NOMO-1 treated with DMSO at 0.1 percent for 48 hours (cell line): Measurements from ENCODE around the gene TRIML2.
"Not testable (repeated sequence)": the region's sequence is repeated elsewhere in the genome, so short reads cannot be mapped to it uniquely, and the experiment has no call there.

Experiments
- DNase-seq: peaks from one replicate; lab custom pipeline; 2025; ENCODE audit not compliant: unreplicated experiment; lab: John Stamatoyannopoulos, UW

TRIML2 gene

DNA sequence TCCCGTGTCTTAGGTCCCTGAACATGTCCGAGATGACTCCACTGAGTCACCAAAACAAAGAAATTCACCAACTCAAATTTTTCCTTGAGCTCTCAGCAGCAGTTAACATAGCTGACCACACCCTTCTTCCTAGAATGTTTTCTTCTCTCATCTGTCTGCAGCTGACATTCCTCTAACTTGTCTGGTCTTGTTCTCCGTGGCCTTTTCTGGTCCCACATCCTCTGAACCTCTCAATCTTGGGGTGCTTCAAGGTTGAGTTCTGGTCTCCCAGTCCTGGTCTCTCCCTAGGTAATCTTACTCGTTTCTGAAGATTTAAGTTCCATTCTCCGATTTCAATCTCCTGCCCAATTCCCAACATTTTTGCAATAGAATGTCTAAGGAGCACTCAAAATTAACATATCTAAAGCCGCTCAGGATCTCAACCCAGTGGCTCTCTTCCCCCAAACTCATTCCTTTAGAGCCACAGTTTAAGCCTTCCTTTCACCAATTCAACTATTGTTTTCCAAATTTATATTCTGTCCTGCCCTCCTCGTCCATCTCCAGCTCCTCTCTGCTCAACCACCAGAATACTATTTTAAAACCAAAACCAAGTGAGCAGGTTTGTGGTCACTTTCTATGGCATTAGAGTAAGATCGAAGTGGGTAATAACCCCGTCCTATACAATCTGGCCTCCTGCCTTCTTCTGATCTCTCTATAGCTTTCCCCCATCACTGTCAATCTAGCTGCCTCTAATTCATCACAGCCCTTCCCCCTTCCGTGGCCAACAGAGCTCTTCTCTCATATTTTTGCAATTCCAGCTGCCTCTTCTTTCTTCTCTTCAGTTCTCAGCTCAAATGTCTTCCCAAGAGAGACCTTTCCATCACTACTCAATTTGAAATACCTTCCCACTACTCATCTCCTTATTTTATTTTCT is 1.2 kb downstream of the TRIML2 start:
- no peak for DNase-seq

DNA sequence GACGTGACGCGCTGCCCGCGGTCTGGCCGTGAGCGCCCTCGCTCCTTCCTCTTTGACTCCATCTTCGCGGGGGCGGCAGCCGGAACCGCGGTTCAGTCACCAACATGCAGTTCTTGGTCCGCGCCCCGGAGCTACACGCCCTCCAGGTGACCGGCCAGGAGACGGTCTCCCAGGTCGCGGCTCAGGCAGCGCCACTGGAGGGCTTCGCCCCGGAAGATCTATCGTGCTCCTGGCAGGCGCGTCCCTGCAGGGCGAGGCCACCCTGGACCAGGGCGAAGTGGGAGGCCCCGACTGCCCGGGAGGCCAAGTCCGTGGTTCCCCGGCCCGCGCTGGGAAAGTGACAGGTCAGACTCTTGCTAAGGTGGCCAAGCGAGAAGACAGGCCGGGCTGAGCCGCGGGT is 2.9 kb downstream of the TRIML2 start:
- DNase-seq = no peak

DNA sequence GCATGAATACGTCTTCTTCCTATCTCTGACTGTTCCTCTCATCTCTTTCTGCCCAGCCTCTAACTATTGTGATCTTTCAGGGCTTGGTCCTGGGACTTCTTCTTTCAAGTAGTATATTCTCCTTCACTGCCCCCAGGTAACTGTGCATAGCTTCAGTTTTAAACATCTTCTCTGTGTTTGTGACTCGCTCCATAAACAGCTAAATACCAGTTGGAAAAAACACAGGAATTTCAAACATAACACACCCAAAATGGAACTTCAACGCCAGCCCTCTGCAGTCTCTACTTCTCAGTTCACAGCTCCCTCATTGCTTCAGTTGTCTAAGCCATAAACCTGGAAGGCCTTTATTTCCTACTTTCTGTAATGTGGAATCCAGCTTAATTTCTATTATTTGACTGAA is 16.6 kb downstream of the TRIML2 start:
- no peak for DNase-seq

DNA sequence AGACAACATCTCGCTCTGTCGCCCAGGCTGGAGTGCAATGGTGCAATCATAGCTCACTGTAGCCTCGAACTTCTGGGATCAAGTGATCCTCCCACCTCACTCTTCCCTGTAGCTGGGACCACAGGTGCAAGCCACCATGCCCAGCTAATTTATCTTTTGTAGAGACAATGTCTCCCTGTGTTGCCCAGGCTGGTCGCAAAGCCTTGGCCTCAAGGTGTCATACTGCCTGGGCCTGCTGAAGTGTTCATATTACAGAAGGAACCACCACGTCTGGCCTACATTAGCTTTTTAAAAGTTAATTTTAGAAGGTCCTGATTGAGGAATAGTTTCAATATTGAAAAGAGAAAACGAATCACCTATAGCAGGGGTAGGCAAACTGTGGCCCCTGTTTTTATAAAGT is 22.5 kb downstream of the TRIML2 start:
- no peak for DNase-seq

DNA sequence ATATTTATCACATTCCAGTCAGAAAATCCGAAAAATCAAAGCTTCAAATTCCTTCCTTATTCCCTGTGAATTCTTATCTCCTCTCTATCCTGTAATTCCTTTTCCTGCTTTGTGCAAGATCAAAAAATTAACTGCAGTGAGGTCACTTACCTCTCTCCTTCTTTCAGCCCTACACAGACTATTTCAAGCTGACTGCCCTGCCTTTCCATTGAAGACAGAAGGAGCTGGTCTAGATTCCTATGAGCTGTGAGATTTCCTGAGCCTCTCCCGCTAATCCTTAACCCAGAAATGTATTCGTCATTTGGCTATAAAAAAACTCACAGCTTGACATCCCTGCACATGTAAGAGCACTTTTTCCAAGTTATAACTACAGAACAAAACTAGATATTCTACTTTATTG is 26.6 kb downstream of the TRIML2 start:
- DNase-seq = no peak

DNA sequence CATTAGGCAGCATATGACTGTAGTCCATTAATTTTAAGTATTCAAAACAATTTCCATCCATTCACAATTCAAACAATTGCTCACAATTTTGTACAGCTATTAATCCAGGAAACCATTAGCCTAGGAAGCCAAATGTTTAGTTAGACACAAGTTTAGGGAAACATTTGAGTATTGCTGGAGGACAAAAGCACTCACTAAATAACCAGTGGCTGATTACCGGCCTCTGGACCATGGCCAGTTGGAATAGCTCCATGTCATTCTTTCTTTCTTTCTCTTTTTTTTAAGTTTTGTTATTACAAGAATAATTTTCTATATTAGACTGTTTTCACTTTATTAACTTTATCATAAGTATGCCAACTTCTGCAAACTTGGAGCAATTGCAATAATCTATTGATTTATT is 31.3 kb downstream of the TRIML2 start:
- DNase-seq = no peak

DNA sequence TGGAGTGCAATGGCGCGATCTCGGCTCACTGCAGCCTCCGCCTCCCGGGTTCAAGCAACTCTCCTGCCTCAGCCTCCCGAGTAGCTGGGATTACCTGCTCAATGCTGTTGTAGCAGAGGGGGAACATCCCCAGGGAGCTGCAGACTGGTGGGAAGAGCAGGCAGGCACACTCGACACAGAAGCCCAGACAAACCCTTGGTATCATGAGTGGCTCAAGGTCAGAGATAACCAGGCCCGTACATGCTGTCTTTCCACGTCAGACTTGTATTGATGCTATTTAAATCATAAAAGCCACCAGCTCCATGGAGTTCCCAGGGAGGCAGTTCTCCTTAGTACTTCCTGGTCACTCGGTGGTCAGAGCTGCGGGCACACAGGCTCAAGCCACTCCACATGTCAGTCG is 33.2 kb downstream of the TRIML2 start:
- no peak for DNase-seq

DNA sequence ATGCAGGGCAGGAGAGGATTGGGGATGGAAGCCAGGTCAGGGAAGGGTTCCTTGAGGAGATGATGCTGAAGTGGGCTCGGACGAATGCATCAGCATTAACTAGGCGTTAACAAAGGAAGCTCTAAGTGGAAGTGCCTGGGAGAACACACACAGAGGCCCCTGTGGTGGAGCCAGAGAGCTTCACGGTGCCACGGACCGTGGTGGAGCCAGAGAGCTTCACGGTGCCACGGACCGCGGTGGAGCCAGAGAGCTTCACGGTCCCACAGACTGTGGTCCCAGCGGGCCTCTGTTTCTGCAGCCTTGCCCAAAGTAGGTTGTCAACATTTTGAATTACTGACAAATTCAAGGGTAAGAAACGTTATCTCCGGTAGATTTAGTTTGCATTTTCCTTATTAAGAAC is 48.3 kb downstream of the TRIML2 start:
- DNase-seq = no peak

DNA sequence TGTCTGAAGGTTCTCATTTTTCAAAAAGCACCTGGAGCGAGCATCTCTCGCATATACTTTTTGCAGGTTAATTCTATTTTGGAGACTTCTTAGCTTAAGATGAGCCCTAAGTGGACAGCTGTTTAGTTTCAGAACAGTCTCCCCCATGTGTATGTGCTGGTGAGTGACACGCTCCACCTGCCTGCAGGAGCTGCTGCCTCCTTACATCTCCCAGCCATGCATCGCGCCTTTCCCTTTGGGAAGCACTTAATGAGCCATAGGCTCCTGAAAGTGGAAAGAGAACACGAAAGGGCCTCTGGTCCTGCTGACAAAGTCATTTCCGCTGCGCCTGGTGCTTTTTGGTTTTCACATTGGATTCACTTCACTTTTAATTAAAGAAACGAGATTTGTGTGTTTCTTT is 56.1 kb downstream of the TRIML2 start:
- DNase-seq = no peak

DNA sequence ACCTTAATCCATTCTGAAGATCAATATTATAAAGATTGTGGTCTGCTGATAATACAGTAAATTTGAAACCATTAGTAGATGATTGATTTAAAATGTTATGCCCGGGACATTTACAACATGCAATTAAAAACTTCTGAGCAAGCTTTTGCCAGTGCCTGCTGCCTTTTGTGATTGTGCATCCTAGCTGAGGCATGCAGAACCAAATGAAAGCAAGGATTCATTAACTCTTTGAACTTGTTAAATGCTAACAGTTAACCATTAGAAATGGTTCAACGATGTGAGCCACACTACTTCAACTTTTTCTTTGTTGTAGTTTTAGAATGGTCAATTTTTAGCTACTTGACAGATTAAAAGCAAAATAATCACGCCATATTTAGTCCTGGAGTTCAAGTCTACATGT is 62.7 kb downstream of the TRIML2 start:
- no peak for DNase-seq

DNA sequence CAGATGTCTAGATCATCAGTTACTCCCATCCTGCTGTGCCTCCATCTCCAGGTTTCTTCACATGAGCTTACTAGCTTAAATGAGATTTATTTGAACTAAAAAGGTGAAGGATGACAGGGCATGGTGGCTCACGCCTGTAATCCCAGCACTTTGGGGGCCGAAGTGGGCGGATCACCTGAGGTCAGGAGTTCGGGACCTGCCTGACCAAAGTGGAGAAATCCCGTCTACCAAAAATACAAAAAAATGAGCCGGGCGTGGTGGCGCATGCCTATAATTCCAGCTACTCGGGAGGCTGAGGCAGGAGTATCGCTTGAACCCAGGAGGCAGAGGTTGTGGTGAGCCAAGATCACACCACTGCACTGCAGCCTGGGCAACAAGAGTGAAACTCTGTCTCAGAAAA is 63.9 kb downstream of the TRIML2 start:
- not testable (repeated sequence) for DNase-seq

DNA sequence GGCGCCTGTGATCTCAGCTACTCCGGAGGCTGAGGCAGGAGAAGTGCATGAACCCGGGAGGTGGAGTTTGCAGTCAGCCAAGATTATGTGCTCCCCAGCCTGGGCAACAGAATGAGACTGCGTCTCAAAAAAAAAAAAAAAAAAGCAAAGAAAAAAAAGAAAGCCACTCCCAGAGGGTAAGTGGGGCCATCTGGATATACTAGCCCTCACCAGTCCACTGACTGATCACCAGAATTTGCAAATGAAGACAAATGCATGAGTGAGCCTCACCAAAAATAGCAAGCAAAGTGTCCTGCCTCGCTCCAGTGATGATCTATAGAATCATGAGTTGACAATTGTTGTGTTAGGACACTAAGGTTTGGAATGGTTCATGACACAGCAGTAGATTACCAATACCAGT is 66.2 kb downstream of the TRIML2 start:
- DNase-seq = no peak

DNA sequence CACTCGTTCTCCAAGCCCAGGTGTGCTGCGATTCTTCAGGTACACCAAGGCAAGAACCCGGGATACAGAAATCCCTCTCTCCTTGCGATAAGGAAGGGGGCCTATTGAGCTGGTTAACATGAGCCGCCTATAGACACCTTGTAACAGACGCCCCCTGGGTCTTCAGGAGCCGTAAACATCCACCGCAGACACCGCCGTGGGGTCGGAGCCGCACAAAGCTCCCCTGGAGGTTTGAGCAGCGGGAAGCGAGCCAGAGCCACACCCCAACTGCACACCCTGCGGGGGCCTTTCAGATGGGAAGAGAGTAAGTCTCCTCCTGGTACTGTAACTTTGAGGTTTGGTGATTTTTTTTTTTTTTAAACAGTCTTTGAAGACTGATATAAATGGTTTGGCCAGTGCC is 67.2 kb downstream of the TRIML2 start:
- DNase-seq = no peak

DNA sequence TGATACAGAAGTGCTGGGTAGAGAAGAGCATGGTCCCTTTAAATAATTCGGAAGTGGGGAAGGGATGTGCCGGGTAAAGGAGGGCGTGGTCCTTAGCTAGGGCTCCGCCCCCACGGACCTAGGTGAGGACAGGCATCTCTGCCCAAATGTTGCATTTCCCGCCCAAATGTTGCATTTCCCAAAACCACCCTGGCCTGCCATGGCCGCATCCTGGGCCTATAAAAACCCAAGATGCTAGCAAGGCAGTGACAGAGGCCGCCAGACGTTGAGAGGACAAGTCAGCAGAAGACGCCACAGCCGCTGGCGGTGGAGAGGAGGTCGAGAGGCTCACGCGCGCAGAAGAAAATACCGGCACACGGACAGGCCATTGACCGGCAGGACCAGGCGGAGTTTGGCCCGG is 67.7 kb downstream of the TRIML2 start:
- DNase-seq = no peak
